OCI-LY7 (cell line): ENCODE measurements around the gene ADCY9. TPM values are rescaled to one million over a fixed set of nuclear protein-coding genes. Genes with fewer than 3 reads are reported as not detected.

Source experiments
- BruUV-seq: library from RNA; stranded (reverse); fragments of 400-500 nt; replicated peaks from 2 replicates; lab custom pipeline; 2021; lab: Mats Ljungman, UMichigan
- CTCF ChIA-PET: fragments of 300-600 bp; sonication (Branson Sonifier 250); formaldehyde crosslinking; loops from one replicate; lab custom pipeline; 2022; ENCODE audit warnings: antibody characterized with exemption; ENCODE audit not compliant: unreplicated experiment; lab: Charles Lee
- POLR2A ChIA-PET: fragments of 300-600 bp; sonication (Branson Sonifier 250); formaldehyde crosslinking; loops from one replicate; lab custom pipeline; 2022; ENCODE audit warnings: antibody characterized with exemption; lab: Charles Lee
- DNase-seq: peaks from one replicate; pipeline ENCODE4 v3.0.0-alpha.2; 2015; ENCODE audit warnings: low spot score
- H2AFZ ChIP-seq: fragments of 200-600 bp; sonication (generic), shearing (Covaris generic); 2 replicates; pipeline ENCODE4 v1.6.1; 2014; ENCODE audit warnings: mild to moderate bottlenecking, antibody characterized with exemption, low read length, moderate library complexity
- H3K27ac ChIP-seq: fragments of 200-600 bp; sonication (generic); 2 replicates; pipeline ENCODE4 v1.5.1; 2014; ENCODE audit warnings: mixed run types, low read depth, mild to moderate bottlenecking, moderate library complexity, low read length, inconsistent platforms; ENCODE audit not compliant: poor library complexity, severe bottlenecking
- H3K36me3 ChIP-seq: fragments of 200-600 bp; sonication (generic); 2 replicates; pipeline ENCODE4 v1.6.1; 2014; ENCODE audit warnings: mild to moderate bottlenecking, antibody characterized with exemption, low read length, moderate library complexity, mixed read lengths; ENCODE audit not compliant: insufficient read depth
- H3K4me1 ChIP-seq: fragments of 200-600 bp; sonication (generic); 2 replicates; pipeline ENCODE4 v1.5.1; 2014; ENCODE audit warnings: mild to moderate bottlenecking, low read length; ENCODE audit not compliant: insufficient read depth, poor library complexity, severe bottlenecking
- H3K4me2 ChIP-seq: fragments of 200-600 bp; sonication (generic); 2 replicates; pipeline ENCODE4 v1.6.1; 2014; ENCODE audit warnings: mild to moderate bottlenecking, low read length
- H3K4me3 ChIP-seq: fragments of 200-600 bp; sonication (generic); 2 replicates; pipeline ENCODE4 v1.5.1; 2014; ENCODE audit warnings: mild to moderate bottlenecking, low read depth, low read length; ENCODE audit not compliant: poor library complexity, severe bottlenecking
- H3K79me2 ChIP-seq: fragments of 200-600 bp; sonication (generic); 2 replicates; pipeline ENCODE4 v1.6.1; 2016; ENCODE audit warnings: low read depth, mild to moderate bottlenecking, low read length, moderate library complexity, mixed read lengths; ENCODE audit not compliant: insufficient read depth
- H3K9me2 ChIP-seq: fragments of 200-600 bp; sonication (generic); 2 replicates; pipeline ENCODE4 v1.6.1; 2016; ENCODE audit warnings: mild to moderate bottlenecking, low read length, mixed read lengths; ENCODE audit not compliant: insufficient read depth
- H3K9me3 ChIP-seq: fragments of 200-600 bp; sonication (generic); 2 replicates; pipeline ENCODE4 v1.6.1; 2014; ENCODE audit warnings: mild to moderate bottlenecking, mixed run types, low read length, mixed read lengths
- H4K20me1 ChIP-seq: fragments of 200-600 bp; sonication (generic); 2 replicates; pipeline ENCODE4 v1.6.1; 2014; ENCODE audit warnings: mild to moderate bottlenecking, antibody characterized with exemption, low read length, moderate library complexity, mixed read lengths; ENCODE audit not compliant: insufficient read depth
- CTCF ChIP-seq: fragments of 200-600 bp; sonication (generic); conservative IDR thresholded peaks from 2 replicates; pipeline ENCODE4 v1.5.1; 2014; ENCODE audit warnings: mild to moderate bottlenecking, antibody characterized with exemption, low read length, moderate library complexity, mixed read lengths
- EZH2phosphoT487 ChIP-seq: fragments of 200-600 bp; sonication (generic); IDR thresholded peaks from 2 replicates; pipeline ENCODE4 v1.6.1; 2018; ENCODE audit warnings: low read depth, borderline replicate concordance, mild to moderate bottlenecking, mixed run types, antibody characterized with exemption, low read length, moderate library complexity, mixed read lengths
- intact Hi-C: fragments of 100-400 bp; cut with micrococcal nuclease; formaldehyde crosslinking; loops from one replicate; pipeline ENCODE4 v1.10.0; 2022; ENCODE audit not compliant: unreplicated experiment
- total RNA-seq, 2 experiments: library from RNA; depleted of rRNA in 1 of 2; stranded (reverse); fragments of >200 nt in 1 of 2; shearing (Covaris generic) in 1 of 2; gene quantifications; 2 replicates each; pipeline ENCODE4 v1.2.3, GENCODE V29; 2014 to 2022

ADCY9 gene
- total RNA-seq, 2 experiments from 2014 or later = 0.22 to 0.34 TPM

- H3K36me3 ChIP-seq = no peaks in the 10 kb centered on the region
- H3K9me2 ChIP-seq = no peaks in the 10 kb centered on the region
- POLR2A ChIA-PET = no interaction called here
- H3K4me2 ChIP-seq = no peak overlapping the region
- intact Hi-C loops = no loop called here
- H3K4me1 ChIP-seq = no peaks in the 10 kb centered on the region
- H2AFZ ChIP-seq = no peak overlapping the region
- no peaks in the 10 kb centered on the region; the same call in 1 of the 2 replicates for H4K20me1 ChIP-seq
- no peak for TF ChIP-seq EZH2phosphoT487
- TF ChIP-seq CTCF = no peak
- H3K27ac ChIP-seq = no peak overlapping the region
- H3K4me3 ChIP-seq = no peak overlapping the region
- DNase-seq = no peak
- no peaks in the 10 kb centered on the region for H3K79me2 ChIP-seq
- no TSS peak for BruUV-seq
- no peaks in the 10 kb centered on the region for H3K9me3 ChIP-seq
- CTCF ChIA-PET = no interaction called here
Observed at GRCh38 chr16:4103745-4104144, 12.5 kb downstream of the ADCY9 start.

GRCh38 chr16:4101421-4102219 lies 14.6 kb downstream of the ADCY9 start:
- Histone ChIP-seq H3K4me2 (no peak overlapping the region), H3K79me2 (no peaks in the 10 kb centered on the region), H3K36me3 (no peaks in the 10 kb centered on the region), H3K4me3 (no peak overlapping the region), H3K4me1 (no peaks in the 10 kb centered on the region), H4K20me1 (no peaks in the 10 kb centered on the region; the same call in 1 of the 2 replicates), H3K9me3 (no peaks in the 10 kb centered on the region), H3K9me2 (no peaks in the 10 kb centered on the region), H3K27ac (no peak overlapping the region), H2AFZ (no peak overlapping the region)
- CTCF ChIA-PET = no interaction called here
- DNase-seq = no peak
- TF ChIP-seq CTCF (no peak), EZH2phosphoT487 (no peak)
- BruUV-seq = no TSS peak
- POLR2A ChIA-PET = interaction anchor here (0.6 kb wide), 1 partner anchor 21 kb away, joined by 3 read pairs; no protein-coding TSS in a partner anchor
- intact Hi-C loops = no loop called here

- H3K36me3 ChIP-seq = no peaks in the 10 kb centered on the region
- H3K4me2 ChIP-seq = no peak overlapping the region
- H2AFZ ChIP-seq = no peak overlapping the region
- no peaks in the 10 kb centered on the region; the same call in 1 of the 2 replicates for H4K20me1 ChIP-seq
- no peak overlapping the region for H3K4me3 ChIP-seq
- TF ChIP-seq CTCF (no peak), EZH2phosphoT487 (no peak)
- no peaks in the 10 kb centered on the region for H3K79me2 ChIP-seq
- no peaks in the 10 kb centered on the region for H3K9me3 ChIP-seq
- no TSS peak for BruUV-seq
- H3K4me1 ChIP-seq = no peaks in the 10 kb centered on the region
- intact Hi-C loops = loop anchor here (10.0 kb wide), 1 partner anchor 56 kb away; no protein-coding TSS in a partner anchor
- DNase-seq = no peak
- H3K9me2 ChIP-seq = no peaks in the 10 kb centered on the region
- ChIA-PET POLR2A (no interaction called here), CTCF (no interaction called here)
- H3K27ac ChIP-seq = no peak overlapping the region
Observed at GRCh38 chr16:4098501-4098900, 17.7 kb downstream of the ADCY9 start.
